Stimulated activated CD8-positive, alpha-beta memory T cell treated with anti-CD3 and anti-CD28 coated beads, Interleukin-7, amount 100 ng/mL, for 24 hours (primary cell): ENCODE results near the gene FSCN2.
"Not testable (repeated sequence)": the region's sequence is repeated elsewhere in the genome, so short reads cannot be mapped to it uniquely, and the experiment has no call there.

Experiments used
- DNase-seq: peaks from one replicate; pipeline ENCODE4 v3.0.0-alpha.2; 2020; ENCODE audit warnings: low read depth

Gene FSCN2

GRCh38 chr17:81528651-81529436 is 667 bp downstream of the FSCN2 start:
- no peak for DNase-seq

- no peak for DNase-seq
These were observed 1.2 kb downstream of the FSCN2 start for GRCh38 chr17:81529437-81529803.

- DNase-seq: not testable (repeated sequence)
These were observed 2.8 kb downstream of the FSCN2 start for GRCh38 chr17:81531013-81531412.

GRCh38 chr17:81531998-81532404 is 3.8 kb downstream of the FSCN2 start:
- not testable (repeated sequence) for DNase-seq

- DNase-seq: no peak
These were observed 4.5 kb downstream of the FSCN2 start for GRCh38 chr17:81532490-81533287.

GRCh38 chr17:81533339-81534141 is 5.4 kb downstream of the FSCN2 start:
- no peak for DNase-seq

- DNase-seq: no peak
These were observed 6.2 kb downstream of the FSCN2 start for GRCh38 chr17:81534157-81535006.

- no peak for DNase-seq
These were observed 6.8 kb downstream of the FSCN2 start for GRCh38 chr17:81535007-81535328.

- DNase-seq: no peak
These were observed 7.5 kb downstream of the FSCN2 start for GRCh38 chr17:81535480-81536298.

- no peak for DNase-seq
These were observed 8.4 kb downstream of the FSCN2 start for GRCh38 chr17:81536299-81537290.

- DNase-seq: no peak
These were observed 9.2 kb downstream of the FSCN2 start for GRCh38 chr17:81537343-81537855.

GRCh38 chr17:81537856-81538555 is 9.8 kb downstream of the FSCN2 start:
- no peak for DNase-seq

- no peak for DNase-seq
These were observed 10.7 kb downstream of the FSCN2 start for GRCh38 chr17:81538651-81539570.

GRCh38 chr17:81539571-81539900 is 11.4 kb downstream of the FSCN2 start:
- DNase-seq: no peak

GRCh38 chr17:81539961-81540675 is 11.9 kb downstream of the FSCN2 start:
- DNase-seq: no peak

GRCh38 chr17:81540676-81541027 is 12.5 kb downstream of the FSCN2 start:
- DNase-seq: no peak

GRCh38 chr17:81541123-81541522 is 12.9 kb downstream of the FSCN2 start:
- no peak for DNase-seq
